Activated CD4-positive, CD25-positive, alpha-beta regulatory T cell treated with anti-CD3 and anti-CD28 coated beads, Interleukin-2, amount 50 U/mL, for 72 hours (primary cell): ENCODE measurements around the gene SGMS2.
"Not testable (repeated sequence)": the region's sequence is repeated elsewhere in the genome, so short reads cannot be mapped to it uniquely, and the experiment has no call there.

ENCODE experiments used
- DNase-seq: peaks from one replicate; pipeline ENCODE4 v3.0.0; 2021

The SGMS2 gene

DNA sequence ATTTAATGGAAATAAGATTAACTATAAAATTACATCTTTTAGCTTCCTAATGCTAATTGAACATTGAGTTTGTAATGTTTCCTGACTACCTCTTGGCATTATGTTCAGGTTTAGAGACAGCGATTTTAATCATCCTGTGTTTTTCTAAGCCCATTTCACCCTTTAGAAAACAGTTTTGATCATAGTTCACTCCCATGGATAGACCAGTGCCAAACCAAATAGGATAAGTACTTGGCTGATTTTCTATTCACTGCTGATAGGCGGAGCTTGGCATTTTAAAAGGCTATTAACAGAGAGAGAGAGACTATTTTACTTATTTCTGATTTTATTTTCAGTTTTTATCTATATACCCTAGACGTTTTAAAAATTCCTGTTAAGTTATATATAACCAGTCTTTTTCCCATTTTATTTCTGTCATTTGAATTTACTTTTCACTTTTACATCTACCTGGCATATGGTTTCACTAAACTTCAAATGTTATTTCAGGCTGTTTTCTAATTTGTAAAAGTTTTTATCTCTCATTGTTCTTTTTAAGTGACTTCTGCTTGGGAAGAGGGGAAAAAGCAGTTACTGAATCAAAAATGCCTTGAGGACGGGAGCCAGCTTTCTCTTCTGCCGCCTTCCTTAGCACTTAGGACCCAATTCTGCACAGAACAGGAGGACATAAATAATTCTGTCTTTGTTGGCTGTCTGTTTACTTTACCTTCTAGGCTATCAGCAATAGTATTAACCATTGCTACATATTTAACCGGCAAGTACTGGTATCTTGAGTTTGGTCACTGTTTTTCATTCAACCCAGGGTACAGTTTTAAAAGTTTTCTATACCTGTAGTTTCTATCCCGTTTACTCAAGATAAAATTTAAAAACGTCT lies 46.4 kb downstream of the SGMS2 start:
- DNase-seq: no peak

GRCh38 chr4:107874024-107874423 lies 49.3 kb downstream of the SGMS2 start:
- no peak for DNase-seq

DNA sequence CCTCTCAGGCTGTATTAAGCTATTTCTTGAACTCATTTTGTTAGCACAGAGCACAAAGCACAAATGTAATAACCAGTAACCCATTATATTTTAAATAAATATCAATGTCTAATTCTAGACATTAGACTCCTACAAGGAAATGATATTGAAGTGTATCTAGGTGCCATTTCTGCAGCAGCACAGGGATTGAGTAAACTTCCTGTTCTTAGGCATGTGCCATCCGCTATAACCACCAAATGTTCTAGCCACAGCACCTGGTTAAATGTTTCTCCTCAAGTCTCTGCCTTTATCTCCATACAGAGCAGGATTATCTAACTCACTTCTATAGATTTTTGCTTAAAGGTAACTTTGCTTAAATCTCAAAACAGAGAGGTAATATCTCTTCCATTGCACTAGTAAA lies 51.4 kb downstream of the SGMS2 start:
- DNase-seq: no peak

- no peak for DNase-seq
Measured at GRCh38 chr4:107877361-107877760, 52.6 kb downstream of the SGMS2 start.

DNA sequence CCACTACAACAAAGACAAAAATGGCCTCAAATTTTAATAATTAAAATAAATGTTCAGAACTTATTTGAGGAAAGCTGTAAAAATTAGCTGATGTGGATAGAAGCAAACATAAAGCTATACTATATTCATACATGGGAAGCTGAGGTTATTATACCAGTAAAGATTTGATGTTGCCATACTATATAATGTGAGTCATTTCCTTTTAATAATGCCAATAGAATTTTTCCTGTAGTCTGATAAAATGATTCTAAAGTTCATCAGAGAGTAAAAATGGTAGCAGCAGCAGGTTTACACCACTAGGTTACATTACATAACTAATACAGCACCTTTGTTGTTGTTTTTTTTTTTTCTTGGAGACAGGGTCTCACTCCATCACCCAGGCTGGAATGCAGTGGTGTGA lies 61.1 kb downstream of the SGMS2 start:
- DNase-seq: no peak

DNA sequence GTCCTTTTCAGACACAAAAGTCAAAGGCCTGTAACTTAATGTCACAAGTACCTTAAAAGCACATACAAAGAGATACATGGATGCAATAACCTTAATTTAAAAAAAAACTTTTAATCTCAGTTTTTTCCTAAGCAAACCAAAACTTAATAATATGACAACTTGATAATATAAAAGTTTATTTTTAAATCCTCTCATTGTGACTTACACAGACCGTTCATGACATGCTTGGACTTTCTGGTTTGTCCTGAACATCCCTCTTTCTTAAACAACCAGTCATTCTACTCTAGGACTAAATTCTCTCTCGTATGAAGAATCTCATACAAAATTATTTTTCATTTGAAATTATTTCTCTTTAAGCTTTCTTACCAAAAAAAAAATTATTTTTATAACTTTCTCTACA lies 63.5 kb downstream of the SGMS2 start:
- DNase-seq: no peak

DNA sequence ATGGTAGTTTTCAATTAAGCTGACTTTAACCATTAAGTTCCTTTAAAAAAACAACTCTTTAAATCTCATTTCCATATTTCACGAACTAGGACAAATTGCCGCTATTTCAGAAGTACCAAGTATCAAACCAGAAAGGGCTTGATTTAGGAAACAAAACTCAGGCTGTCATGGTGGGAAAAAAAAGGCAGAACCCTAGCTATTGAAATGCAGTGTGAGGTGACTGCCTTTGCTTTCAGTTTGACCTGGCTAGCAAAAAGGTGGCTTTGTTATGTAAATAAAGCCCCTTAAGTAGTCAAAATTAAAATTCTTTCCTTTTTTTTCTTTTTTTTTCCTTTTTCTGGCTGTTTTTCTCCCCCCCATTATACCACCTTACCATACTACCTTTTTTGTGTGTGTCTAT lies 66.0 kb downstream of the SGMS2 start:
- DNase-seq: no peak

GRCh38 chr4:107891299-107891698 lies 66.6 kb downstream of the SGMS2 start:
- no peak for DNase-seq

DNA sequence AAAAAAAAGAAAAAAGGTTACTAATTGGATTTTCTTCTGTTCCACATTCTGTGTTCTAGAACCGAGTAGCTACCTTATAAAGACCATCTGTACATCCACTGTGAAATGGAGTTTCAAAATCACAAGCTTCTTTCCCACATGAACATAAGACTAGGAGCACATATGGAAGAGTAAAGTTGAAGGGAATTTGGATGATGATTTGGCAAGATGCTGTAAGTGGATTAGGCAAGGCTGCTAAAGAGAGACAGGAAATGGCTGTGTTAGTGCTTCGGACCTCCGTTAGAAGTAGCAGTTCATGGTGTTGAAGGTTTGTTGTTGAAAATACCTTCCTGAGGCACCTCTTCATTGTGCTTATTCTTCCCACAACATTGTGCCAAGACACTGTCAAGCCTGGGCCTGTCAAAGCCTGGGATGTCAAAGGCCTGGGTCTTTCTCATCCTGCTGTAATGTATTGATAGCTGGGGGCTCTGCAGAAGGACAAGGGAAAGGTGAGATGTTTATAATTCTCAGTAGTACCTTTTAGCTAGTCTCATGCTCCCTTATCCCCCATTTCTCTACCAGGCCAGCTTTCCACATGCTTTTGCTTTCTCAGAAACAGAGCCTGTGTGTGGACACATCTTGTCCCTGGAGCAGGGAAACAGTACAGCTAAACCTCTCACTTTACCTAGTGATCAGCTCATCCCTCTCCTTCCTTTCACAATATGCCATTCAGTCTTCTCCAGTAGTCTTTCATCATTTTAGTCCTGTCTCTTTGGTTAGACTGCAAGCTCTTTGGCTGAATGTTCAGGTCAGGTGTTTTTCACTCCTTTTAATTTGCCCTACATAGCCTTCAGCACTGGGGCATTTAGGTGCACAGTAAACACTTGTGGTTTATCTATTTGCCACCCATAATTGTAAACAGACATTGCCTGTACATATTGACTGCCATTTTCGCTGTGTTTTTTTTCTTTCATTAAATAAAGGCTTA lies 68.7 kb downstream of the SGMS2 start:
- no peak for DNase-seq

- DNase-seq: no peak
Measured at GRCh38 chr4:107894138-107894603, 69.4 kb downstream of the SGMS2 start.

DNA sequence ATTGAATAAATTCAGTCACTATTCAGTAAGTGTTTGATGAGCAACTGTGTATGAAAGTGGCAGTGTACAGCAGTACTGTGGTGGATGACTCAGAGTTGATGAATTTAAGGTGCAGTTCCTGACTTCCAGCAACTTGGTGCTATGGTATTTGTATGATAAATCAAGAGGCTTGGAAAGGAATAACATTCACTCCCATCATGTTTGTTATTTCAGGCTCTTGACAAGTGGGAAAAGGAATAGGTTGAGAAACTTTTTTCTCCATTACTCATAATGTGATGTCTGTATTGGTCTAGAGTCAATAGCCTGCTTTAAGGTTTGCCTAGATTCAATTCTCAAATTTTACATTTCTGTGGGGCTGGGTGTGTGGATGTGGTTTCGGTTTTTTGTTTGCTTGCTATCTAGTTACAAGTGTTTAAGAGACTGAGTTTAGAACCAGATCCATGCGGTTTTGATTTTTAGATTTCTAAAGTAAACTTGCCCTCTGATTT lies 71.5 kb downstream of the SGMS2 start:
- DNase-seq: no peak

DNA sequence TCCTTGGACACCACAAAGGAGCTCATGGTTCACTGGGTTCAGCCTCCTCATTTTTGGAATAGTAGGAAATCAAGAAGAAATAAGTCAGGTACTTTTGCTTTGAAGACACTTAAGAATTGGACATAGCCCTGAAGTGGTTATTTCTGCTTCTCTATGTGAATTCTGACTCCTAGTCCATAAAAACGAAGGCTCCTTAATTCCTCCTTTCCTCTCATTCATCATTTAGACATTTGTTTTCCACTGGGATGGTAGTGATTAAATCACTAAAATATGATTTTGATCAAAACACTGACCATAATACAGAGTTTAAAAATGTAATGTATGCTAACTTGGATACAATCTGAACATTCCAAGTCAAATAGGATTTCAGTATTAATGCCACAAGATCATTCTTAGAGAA lies 71.9 kb downstream of the SGMS2 start:
- no peak for DNase-seq

GRCh38 chr4:107897823-107898222 lies 73.1 kb downstream of the SGMS2 start:
- no peak for DNase-seq

DNA sequence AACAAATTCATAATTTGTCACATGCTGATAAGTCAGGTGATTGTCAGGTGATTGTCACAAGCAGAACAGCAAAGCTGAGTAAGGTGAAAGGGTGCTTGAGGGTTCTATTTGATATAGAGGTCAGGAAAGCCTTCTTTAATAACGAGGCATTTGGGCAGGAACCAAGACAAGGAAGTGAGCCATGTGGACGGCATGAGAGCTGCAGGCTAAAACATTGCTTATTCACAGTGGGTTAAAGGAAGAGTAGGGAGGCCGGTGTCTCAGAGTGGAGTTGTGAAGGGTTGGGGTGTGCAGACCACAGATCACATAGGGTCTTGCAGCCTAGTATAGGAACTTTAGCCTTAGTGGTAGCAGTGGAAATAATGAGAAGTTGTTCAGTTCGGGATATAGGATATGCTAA lies 75.3 kb downstream of the SGMS2 start:
- no peak for DNase-seq

GRCh38 chr4:107900508-107900907 lies 75.8 kb downstream of the SGMS2 start:
- DNase-seq: no peak

DNA sequence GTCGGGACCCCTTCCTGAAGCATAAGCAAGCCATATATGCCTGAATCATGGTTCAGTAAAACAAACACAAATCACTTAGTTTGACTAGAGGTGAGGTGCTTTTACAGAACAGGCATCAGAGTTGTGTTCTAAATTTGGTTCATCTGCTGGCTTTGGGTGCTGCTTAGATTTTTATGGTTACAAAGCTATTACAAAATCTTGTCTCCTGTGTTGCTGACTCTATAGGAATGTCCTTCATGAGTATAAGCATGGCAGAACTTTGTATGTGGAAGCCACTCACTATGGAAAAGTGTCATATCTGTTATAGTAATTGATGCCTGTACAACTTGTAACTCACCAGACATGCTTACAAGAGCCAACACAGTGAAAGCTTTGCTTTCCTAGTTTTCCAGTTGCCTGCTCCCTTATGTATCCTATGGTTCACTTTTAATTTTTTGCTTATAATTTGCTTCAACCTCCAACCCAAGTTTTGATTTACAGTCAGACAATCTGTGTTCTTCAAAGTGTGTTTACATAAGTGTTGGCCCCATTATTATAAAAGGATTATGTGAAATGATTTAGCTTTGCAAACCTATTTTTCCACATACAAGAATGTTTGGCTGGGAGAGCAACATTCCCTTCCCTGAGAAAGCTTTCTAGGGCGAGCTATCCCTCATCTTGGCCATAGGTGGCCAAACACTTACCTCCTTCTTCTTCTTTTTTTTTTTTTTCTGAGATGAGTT lies 76.6 kb downstream of the SGMS2 start:
- no peak for DNase-seq

GRCh38 chr4:107902715-107903114 lies 78.0 kb downstream of the SGMS2 start:
- no peak for DNase-seq

GRCh38 chr4:107905082-107905481 lies 80.3 kb downstream of the SGMS2 start:
- DNase-seq: not testable (repeated sequence)

- DNase-seq: no peak
Measured at GRCh38 chr4:107906458-107907100, 81.8 kb downstream of the SGMS2 start.

DNA sequence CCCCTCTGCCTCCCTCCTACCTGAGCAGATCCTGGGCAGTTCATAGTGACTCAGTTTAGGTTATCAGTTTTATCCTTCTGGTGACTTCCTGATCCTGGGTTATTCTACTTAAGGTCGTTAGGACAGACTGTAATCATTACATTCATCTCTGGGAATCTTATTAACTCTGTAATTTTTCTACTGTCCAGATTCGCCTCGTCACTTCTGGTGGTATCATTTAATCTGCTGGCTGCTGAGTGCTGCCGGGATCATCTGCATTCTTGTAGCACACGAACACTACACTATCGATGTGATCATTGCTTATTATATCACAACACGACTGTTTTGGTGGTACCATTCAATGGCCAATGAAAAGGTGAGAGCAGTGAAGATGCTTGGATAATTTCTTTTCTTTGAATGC lies 83.6 kb downstream of the SGMS2 start:
- DNase-seq: no peak

- no peak for DNase-seq
Measured at GRCh38 chr4:107913283-107913899, 88.7 kb downstream of the SGMS2 start.

DNA sequence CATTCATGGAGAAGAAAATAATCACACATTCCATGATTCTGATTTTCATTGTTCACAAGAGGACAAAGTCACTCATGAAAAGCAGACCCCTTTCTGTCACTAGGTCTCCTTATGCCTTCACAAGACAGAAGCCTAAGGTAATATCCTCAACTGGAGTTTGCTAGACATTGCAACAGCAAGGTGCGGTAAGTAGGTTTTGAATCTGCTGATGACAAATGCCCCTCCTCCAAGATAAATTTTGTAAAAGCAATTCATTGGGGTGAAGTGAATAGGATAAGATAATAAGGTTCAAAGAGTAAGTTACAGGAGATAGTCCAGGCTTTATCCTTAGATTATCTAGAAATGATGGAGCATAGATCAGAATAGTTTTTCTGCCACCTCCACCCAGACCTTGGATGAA lies 90.5 kb downstream of the SGMS2 start:
- no peak for DNase-seq
